ENCODE measurements around the gene PDHA1.
A peak's percentile ranks its signal among the peaks of the same experiment; 100 is the strongest.

The PDHA1 gene

GRCh38 chrX:19342331-19342906, 1.3 kb upstream of the PDHA1 start:
- DNase-seq (ENCODE audit: low read depth in 2 of 2), result peak; percentile 14
- H3K4me3 ChIP-seq (replicated peaks in 1 of 2; ENCODE audit: low read depth in 2 of 2, low read length in 2 of 2), result no peak overlapping the region
- no peak for TF ChIP-seq CTCF (IDR thresholded peaks at IDR 0.05; ENCODE audit: low read depth, low read length)

- no peak for TF ChIP-seq CTCF (IDR thresholded peaks at IDR 0.05; ENCODE audit: low read depth, low read length)
- H3K4me3 ChIP-seq (replicated peaks in 1 of 2; ENCODE audit: low read depth in 2 of 2, low read length in 2 of 2), result peak overlapping the region; percentile 22 to 45
- no peak for DNase-seq (ENCODE audit: low read depth in 2 of 2)
Measured at GRCh38 chrX:19343085-19343534, 617 bp upstream of the PDHA1 start.

GRCh38 chrX:19344661-19345060, 934 bp downstream of the PDHA1 start:
- H3K4me3 ChIP-seq (replicated peaks in 1 of 2; ENCODE audit: low read depth in 2 of 2, low read length in 2 of 2), result peak overlapping the region; percentile 74 to 75
- no peak for TF ChIP-seq CTCF (IDR thresholded peaks at IDR 0.05; ENCODE audit: low read depth, low read length)
- DNase-seq (ENCODE audit: low read depth in 2 of 2), result no peak

- TF ChIP-seq CTCF (IDR thresholded peaks at IDR 0.05; ENCODE audit: low read depth, low read length), result no peak
Measured at GRCh38 chrX:19347916-19348315, 4.2 kb downstream of the PDHA1 start.

GRCh38 chrX:19349264-19349663, 5.5 kb downstream of the PDHA1 start:
- no peak for DNase-seq (ENCODE audit: low read depth in 2 of 2)
- TF ChIP-seq CTCF (IDR thresholded peaks at IDR 0.05; ENCODE audit: low read depth, low read length), result no peak
- no peak overlapping the region for H3K4me3 ChIP-seq (replicated peaks in 1 of 2; ENCODE audit: low read depth in 2 of 2, low read length in 2 of 2)

More at GRCh38 chrX:19347916-19348315, 4.2 kb downstream of the PDHA1 start:
- DNase-seq (ENCODE audit: low read depth in 2 of 2), result peak in 1 of 2 donors; percentile 22
- H3K4me3 ChIP-seq (replicated peaks in 1 of 2; ENCODE audit: low read depth in 2 of 2, low read length in 2 of 2), result no peak overlapping the region

GRCh38 chrX:19350941-19351384, 7.2 kb downstream of the PDHA1 start:
- no peak for DNase-seq (ENCODE audit: low read depth in 2 of 2)
- no peak for TF ChIP-seq CTCF (IDR thresholded peaks at IDR 0.05; ENCODE audit: low read depth, low read length)
- no peak overlapping the region for H3K4me3 ChIP-seq (replicated peaks in 1 of 2; ENCODE audit: low read depth in 2 of 2, low read length in 2 of 2)

GRCh38 chrX:19354625-19355024, 10.9 kb downstream of the PDHA1 start:
- no peak for DNase-seq (ENCODE audit: low read depth in 2 of 2)
- no peak for TF ChIP-seq CTCF (IDR thresholded peaks at IDR 0.05; ENCODE audit: low read depth, low read length)
- no peak overlapping the region for H3K4me3 ChIP-seq (replicated peaks in 1 of 2; ENCODE audit: low read depth in 2 of 2, low read length in 2 of 2)

All from cardiac fibroblast (primary cell).